Pancreas (tissue), 10 donors: Measurements from ENCODE around the gene PAQR8. TPM values are rescaled to one million over a fixed set of nuclear protein-coding genes. Genes with fewer than 3 reads are reported as not detected.
A peak's percentile ranks its signal among the peaks of the same experiment; 100 is the strongest.

ENCODE experiments used
- ATAC-seq, 4 donors: fragments of 200-7000 bp; cut with Tn5 transposase; one replicate each; pipeline versions ENCODE4 v1.8.0 to v1.9.1; 2020; ENCODE audit warnings: mild to moderate bottlenecking in 4 of 4, moderate library complexity in 4 of 4
- DNase-seq, 6 donors: peaks; one replicate each; pipeline ENCODE4 v3.0.0-alpha.2; 2020
- FAIRE-seq: peaks from 2 replicates; lab custom pipeline; 2012; peaks lifted over from hg19 to GRCh38; lab: Jason Lieb, UNC
- H3K27ac ChIP-seq, 4 donors: fragments of 200-600 bp; sonication (generic); 1 replicate in 3 of 4; 2 replicates in 1 of 4; pipeline versions ENCODE4 v1.5.0 to v1.8.0; 2020
- H3K27me3 ChIP-seq, 4 donors: fragments of 200-600 bp; one replicate each; pipeline ENCODE4 v1.8.0; 2021
- H3K36me3 ChIP-seq, 3 donors: fragments of 200-600 bp; sonication (generic) in 1 of 3; one replicate each; pipeline versions ENCODE4 v1.5.0 to v1.8.0; 2020 to 2021
- H3K4me1 ChIP-seq, 3 donors: fragments of 200-600 bp; one replicate each; pipeline ENCODE4 v1.8.0; 2021
- H3K4me3 ChIP-seq, 4 donors: fragments of 200-600 bp; sonication (generic) in 2 of 4; one replicate each; pipeline versions ENCODE4 v1.5.0 to v1.8.0; 2020 to 2021
- H3K9me3 ChIP-seq, 4 donors: fragments of 200-600 bp; one replicate each; pipeline ENCODE4 v1.8.0; 2021
- CTCF ChIP-seq, 4 donors: fragments of 200-600 bp; sonication (generic) in 3 of 4; IDR thresholded peaks; one replicate each; pipeline versions ENCODE4 v1.5.0 to v1.8.0; 2021; ENCODE audit warnings: antibody characterized with exemption in 4 of 4
- WGBS, 2 donors: extraction: QIAGEN DNeasy Blood & Tissue Kit; methylation state at CpG; one replicate each; pipeline ENCODE4 v1.1.7; 2013; 5-methylcytosine and 5-hydroxymethylcytosine counted together
- intact Hi-C, 3 donors: fragments of 100-400 bp; cut with DNase I; formaldehyde crosslinking; loops; one replicate each; pipeline versions ENCODE4 v1.11.1 to v1.14.2; 2022
- polyA plus RNA-seq, 2 donors: library from polyadenylated mRNA; stranded (reverse); fragments of 200-250 nt; gene quantifications; one replicate each; pipeline ENCODE4 v1.2.3, GENCODE V29; 2013
- total RNA-seq, 6 donors: library from RNA; stranded (reverse); fragmentation: NEBNext Ultra II Directional in 4 of 6; extraction: Animal tissue kit (Norgen Biotek cat#: 25700) in 4 of 6; gene quantifications; one replicate each; pipeline versions ENCODE4 v1.2.1 to v1.2.4, GENCODE V29; 2021 to 2023
- donor health status: healthy with polysubstance abuse.
- donor health status: DM: no; HTN: no; CAD: no; lungs with moderate emphysema.
- donor health status: DM: no; HTN: no; CAD: no.
- donor health status: control.
- donor health status: control.
- donor health status: Bipolar disorder and iron deficiency.
- donor health status: DM: yes; HTN: yes; CAD: no.
- donor health status: DM: no; HTN: no; CAD: no.
- donor health status: DM: no; HTN: no; CAD: no.
- donor health status: DM: yes; HTN: yes; CAD: no.

The PAQR8 gene
- total and polyA plus RNA-seq, 8 donors: 0.71 to 6.1 (median 2.0) TPM

- no peak for FAIRE-seq
- peaks cover 0 to 4% (median 0%) of the 10 kb centered on the region in 3 donors for H3K4me1 ChIP-seq
- 68 to 86% methylated on average over 4 of the region's 4 CpGs for WGBS, 2 donors
- no peak for ATAC-seq
- H3K9me3 ChIP-seq: no peaks in the 10 kb centered on the region
- no peak overlapping the region for H3K27ac ChIP-seq
- intact Hi-C loops: no loop called here
- no peaks in the 10 kb centered on the region for H3K36me3 ChIP-seq
- no peak for TF ChIP-seq CTCF (IDR thresholded peaks at IDR 0.05)
- H3K4me3 ChIP-seq: no peak overlapping the region
- no peaks in the 10 kb centered on the region for H3K27me3 ChIP-seq
- no peak for DNase-seq
These were observed 12.3 kb downstream of the PAQR8 start for GRCh38 chr6:52374247-52374646.

- DNase-seq: no peak
- intact Hi-C loops: no loop called here
- no peak for FAIRE-seq
- no peak for ATAC-seq
- Histone ChIP-seq H3K27ac (no peak overlapping the region), H3K9me3 (no peaks in the 10 kb centered on the region), H3K36me3 (no peaks in the 10 kb centered on the region), H3K4me1 (peaks cover 0 to 4% (median 0%) of the 10 kb centered on the region in 3 donors), H3K27me3 (no peaks in the 10 kb centered on the region), H3K4me3 (no peak overlapping the region)
- no peak for TF ChIP-seq CTCF (IDR thresholded peaks at IDR 0.05)
- WGBS, 2 donors: 82 to 97% methylated on average over 2 of the region's 2 CpGs
These were observed 14.0 kb downstream of the PAQR8 start for GRCh38 chr6:52375780-52376556.

GRCh38 chr6:52376763-52377162, 14.8 kb downstream of the PAQR8 start:
- DNase-seq: no peak
- Histone ChIP-seq H3K4me3 (no peak overlapping the region), H3K9me3 (no peaks in the 10 kb centered on the region), H3K27me3 (no peaks in the 10 kb centered on the region), H3K4me1 (peaks cover 0 to 4% (median 0%) of the 10 kb centered on the region in 3 donors), H3K27ac (no peak overlapping the region), H3K36me3 (no peaks in the 10 kb centered on the region)
- intact Hi-C loops: no loop called here
- peak in 1 of 4 donors; percentile 48 for ATAC-seq
- FAIRE-seq: no peak
- TF ChIP-seq CTCF (IDR thresholded peaks at IDR 0.05): no peak
- 71 to 84% methylated on average over 3 of the region's 3 CpGs for WGBS, 2 donors

- no peak for TF ChIP-seq CTCF (IDR thresholded peaks at IDR 0.05)
- H3K4me3 ChIP-seq: no peak overlapping the region
- H3K27me3 ChIP-seq: no peaks in the 10 kb centered on the region
- no peak for FAIRE-seq
- no peaks in the 10 kb centered on the region for H3K9me3 ChIP-seq
- peaks cover 0 to 4% (median 0%) of the 10 kb centered on the region in 3 donors for H3K4me1 ChIP-seq
- ATAC-seq: no peak
- H3K36me3 ChIP-seq: no peaks in the 10 kb centered on the region
- H3K27ac ChIP-seq: no peak overlapping the region
- intact Hi-C loops: no loop called here
- DNase-seq: no peak
- WGBS, 2 donors: 57 to 63% methylated on average over 3 of the region's 3 CpGs
These were observed 15.7 kb downstream of the PAQR8 start for GRCh38 chr6:52377538-52378221.
